ENCODE results near the gene ATP2B1.
"Not testable (repeated sequence)": the region's sequence is repeated elsewhere in the genome, so short reads cannot be mapped to it uniquely, and the experiment has no call there.

- TF ChIP-seq, protein P1, sequence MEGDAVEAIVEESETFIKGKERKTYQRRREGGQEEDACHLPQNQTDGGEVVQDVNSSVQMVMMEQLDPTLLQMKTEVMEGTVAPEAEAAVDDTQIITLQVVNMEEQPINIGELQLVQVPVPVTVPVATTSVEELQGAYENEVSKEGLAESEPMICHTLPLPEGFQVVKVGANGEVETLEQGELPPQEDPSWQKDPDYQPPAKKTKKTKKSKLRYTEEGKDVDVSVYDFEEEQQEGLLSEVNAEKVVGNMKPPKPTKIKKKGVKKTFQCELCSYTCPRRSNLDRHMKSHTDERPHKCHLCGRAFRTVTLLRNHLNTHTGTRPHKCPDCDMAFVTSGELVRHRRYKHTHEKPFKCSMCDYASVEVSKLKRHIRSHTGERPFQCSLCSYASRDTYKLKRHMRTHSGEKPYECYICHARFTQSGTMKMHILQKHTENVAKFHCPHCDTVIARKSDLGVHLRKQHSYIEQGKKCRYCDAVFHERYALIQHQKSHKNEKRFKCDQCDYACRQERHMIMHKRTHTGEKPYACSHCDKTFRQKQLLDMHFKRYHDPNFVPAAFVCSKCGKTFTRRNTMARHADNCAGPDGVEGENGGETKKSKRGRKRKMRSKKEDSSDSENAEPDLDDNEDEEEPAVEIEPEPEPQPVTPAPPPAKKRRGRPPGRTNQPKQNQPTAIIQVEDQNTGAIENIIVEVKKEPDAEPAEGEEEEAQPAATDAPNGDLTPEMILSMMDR (IDR thresholded peaks at IDR 0.05), result not testable (repeated sequence)
- not testable (repeated sequence) for TF ChIP-seq POLR2A (IDR thresholded peaks at IDR 0.05)
These were observed 10.9 kb downstream of the ATP2B1 start for GRCh38 chr12:89697728-89698127.
